AG04450 (cell line): ENCODE data around the gene SYT13. TPM values are rescaled to one million over a fixed set of nuclear protein-coding genes. Genes with fewer than 3 reads are reported as not detected.

ENCODE experiments used
- CTCF ChIA-PET: fragments of 300-600, 350-600 bp; formaldehyde crosslinking; extraction: SDS; loops from one replicate; lab custom pipeline; 2022; ENCODE audit warnings: antibody characterized with exemption, inconsistent platforms; lab: Charles Lee
- POLR2A ChIA-PET: fragments of 350-600 bp; formaldehyde crosslinking; extraction: SDS; loops from one replicate; lab custom pipeline; 2021; ENCODE audit warnings: antibody characterized with exemption, inconsistent platforms; lab: Yijun Ruan, JAX
- DNase-seq: peaks from one replicate; pipeline ENCODE4 v3.0.0-alpha.2; 2011; ENCODE audit warnings: low read depth, low spot score
- H3K27ac ChIP-seq: one replicate; pipeline ENCODE4 v1.5.1; 2012; ENCODE audit warnings: low read depth, low read length, control low read depth
- H3K27me3 ChIP-seq: one replicate; pipeline ENCODE4 v1.6.0; 2012; ENCODE audit warnings: low read length; ENCODE audit not compliant: control insufficient read depth, insufficient read depth
- H3K4me3 ChIP-seq: 2 replicates; pipeline ENCODE4 v1.5.1; 2011; ENCODE audit warnings: mild to moderate bottlenecking, low read depth, low read length, control low read depth
- H3K9me3 ChIP-seq: 2 replicates; pipeline ENCODE4 v1.5.1; 2012; ENCODE audit warnings: low read length; ENCODE audit not compliant: control insufficient read depth, insufficient read depth
- polyA plus RNA-seq: library from polyadenylated mRNA; depleted of rRNA; stranded (reverse); fragments of >200 nt; gene quantifications from 2 replicates; pipeline ENCODE4 v1.2.3, GENCODE V29; 2011
- TF ChIP-seq, protein P1 (sequence below): IDR thresholded peaks from 2 replicates; pipeline ENCODE4 v1.5.1; 2011; ENCODE audit warnings: low read depth, low read length, control low read depth, inconsistent platforms

The SYT13 gene
- polyA plus RNA-seq, 1 experiment, result not detected

DNA sequence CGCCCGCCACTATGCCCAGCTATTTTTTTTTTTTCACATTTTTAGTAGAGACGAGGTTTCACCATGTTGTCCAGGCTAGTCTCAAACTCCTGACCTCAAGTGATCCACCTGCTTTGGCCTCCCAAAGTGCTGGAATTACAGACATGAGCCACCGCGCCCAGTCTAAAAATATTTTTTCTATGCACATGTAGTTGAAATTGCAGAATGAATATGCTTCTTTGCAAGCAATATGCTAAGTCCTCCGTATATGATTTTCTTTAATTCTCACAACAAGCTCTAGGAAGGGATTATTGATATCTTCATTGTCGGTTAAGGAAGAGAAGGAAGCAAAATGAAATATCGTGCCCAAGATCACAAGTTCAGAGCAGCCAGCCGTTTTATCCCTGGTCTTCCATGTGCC, 30.1 kb upstream of the SYT13 start:
- H3K27ac ChIP-seq, result no peak overlapping the region
- ChIA-PET POLR2A (no interaction called here), CTCF (no interaction called here)
- DNase-seq, result no peak
- no peaks in the 10 kb centered on the region for H3K9me3 ChIP-seq
- no peak overlapping the region for H3K4me3 ChIP-seq
- TF ChIP-seq, protein P1, sequence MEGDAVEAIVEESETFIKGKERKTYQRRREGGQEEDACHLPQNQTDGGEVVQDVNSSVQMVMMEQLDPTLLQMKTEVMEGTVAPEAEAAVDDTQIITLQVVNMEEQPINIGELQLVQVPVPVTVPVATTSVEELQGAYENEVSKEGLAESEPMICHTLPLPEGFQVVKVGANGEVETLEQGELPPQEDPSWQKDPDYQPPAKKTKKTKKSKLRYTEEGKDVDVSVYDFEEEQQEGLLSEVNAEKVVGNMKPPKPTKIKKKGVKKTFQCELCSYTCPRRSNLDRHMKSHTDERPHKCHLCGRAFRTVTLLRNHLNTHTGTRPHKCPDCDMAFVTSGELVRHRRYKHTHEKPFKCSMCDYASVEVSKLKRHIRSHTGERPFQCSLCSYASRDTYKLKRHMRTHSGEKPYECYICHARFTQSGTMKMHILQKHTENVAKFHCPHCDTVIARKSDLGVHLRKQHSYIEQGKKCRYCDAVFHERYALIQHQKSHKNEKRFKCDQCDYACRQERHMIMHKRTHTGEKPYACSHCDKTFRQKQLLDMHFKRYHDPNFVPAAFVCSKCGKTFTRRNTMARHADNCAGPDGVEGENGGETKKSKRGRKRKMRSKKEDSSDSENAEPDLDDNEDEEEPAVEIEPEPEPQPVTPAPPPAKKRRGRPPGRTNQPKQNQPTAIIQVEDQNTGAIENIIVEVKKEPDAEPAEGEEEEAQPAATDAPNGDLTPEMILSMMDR, result no peak
- peaks cover 6% of the 10 kb centered on the region for H3K27me3 ChIP-seq

DNA sequence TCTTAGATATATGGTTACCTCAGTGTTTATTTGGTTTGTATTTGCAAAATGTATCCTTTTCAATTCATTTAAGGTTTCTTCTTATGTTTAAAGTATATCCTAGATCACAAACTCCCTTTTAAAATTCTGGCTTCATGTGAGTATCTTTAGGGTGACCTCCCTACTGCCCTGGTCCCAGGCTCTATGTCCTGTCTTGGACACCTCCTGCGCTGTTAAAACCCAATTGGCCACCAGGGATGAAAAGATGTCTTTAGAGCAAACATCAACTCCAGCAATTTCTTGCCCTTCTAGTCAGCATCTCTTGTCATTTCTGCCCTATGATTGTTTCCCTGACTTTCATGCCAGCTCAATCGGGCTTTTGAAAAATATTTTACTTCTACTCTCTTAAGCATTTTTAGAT, 28.8 kb upstream of the SYT13 start:
- no peak overlapping the region for H3K4me3 ChIP-seq
- no peak overlapping the region for H3K27ac ChIP-seq
- no peaks in the 10 kb centered on the region for H3K9me3 ChIP-seq
- ChIA-PET CTCF (no interaction called here), POLR2A (no interaction called here)
- DNase-seq, result no peak
- peaks cover 2% of the 10 kb centered on the region for H3K27me3 ChIP-seq
- TF ChIP-seq, protein P1, result no peak

DNA sequence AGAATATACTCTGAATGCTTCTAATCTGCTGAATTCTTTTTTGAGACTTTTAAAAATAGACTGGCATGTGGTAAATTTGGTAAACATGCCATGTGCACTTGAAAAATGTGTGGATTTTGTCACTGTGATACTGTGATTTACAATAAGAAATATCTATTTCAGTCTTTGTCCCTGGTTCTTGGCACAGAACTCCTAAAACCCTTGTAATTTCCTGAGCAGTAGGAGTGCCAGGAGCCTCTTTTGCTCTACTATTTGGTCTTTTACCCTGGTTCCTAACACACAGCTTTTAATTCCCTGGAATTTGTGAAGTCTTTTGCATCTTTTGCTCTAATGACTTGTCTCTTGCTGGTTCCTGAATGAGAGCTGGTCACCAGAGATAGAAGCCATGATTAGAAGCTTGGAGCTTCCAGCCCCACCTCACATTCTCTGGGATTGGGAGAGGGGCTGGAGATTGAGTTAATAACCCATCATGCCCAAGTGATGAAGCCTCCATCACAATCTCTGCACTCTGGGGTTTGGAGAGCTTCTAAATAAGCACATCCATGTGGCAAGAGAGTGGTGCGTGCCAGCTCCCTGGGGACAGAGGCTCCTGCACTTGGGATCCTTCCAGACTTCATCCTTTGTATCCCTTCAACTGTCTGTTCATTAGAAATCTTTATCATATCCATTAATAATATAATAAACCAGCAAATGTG, 27.2 kb upstream of the SYT13 start:
- Histone ChIP-seq H3K4me3 (no peak overlapping the region), H3K27ac (no peak overlapping the region), H3K27me3 (no peaks in the 10 kb centered on the region), H3K9me3 (no peaks in the 10 kb centered on the region)
- CTCF ChIA-PET, result interaction anchor here (1.0 kb wide), 1 partner anchor 18 kb away, joined by 3 read pairs; no protein-coding TSS in a partner anchor
- POLR2A ChIA-PET, result no interaction called here
- TF ChIP-seq, protein P1, result no peak
- no peak for DNase-seq

DNA sequence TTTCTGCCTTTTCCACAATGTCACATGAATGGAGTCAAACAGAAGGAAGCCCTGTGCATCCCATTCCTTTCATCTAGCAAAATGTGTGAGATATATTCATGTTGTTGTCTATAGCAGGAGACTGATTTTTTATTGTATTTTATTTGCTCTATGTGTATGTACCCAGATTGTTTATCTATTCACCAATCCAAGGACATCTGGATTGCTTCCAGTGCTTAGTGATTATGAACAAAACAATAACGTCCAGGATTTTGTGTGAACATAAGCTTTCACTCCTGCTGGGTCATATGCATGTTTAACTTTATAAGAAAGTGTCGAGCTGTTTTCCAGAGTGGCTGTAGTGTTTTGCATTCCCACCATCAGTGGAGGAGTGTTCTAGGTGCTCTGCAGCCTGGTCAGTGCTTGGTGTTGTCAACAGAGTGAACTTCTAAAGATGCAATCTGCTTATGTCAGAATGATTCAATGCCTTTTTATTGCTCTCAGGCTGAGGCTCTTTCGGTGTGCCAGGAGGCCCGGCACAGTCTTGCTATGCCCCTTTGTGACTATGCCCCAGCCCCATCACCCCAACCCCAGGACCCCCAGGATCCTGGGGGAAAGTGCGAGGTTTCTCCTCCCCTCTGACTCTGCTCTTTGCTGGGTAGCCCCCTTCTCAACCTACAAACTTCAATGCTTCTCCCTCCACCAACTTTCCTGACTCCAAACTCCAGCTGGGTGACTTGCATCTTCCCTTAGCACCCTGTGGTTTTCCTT, 19.9 kb upstream of the SYT13 start:
- POLR2A ChIA-PET, result no interaction called here
- H3K27ac ChIP-seq, result no peak overlapping the region
- H3K9me3 ChIP-seq, result no peaks in the 10 kb centered on the region
- H3K4me3 ChIP-seq, result no peak overlapping the region
- H3K27me3 ChIP-seq, result peaks cover 10% of the 10 kb centered on the region
- TF ChIP-seq, protein P1, result no peak
- no peak for DNase-seq
- CTCF ChIA-PET, result interaction anchor here (1.1 kb wide), 1 partner anchor 14 kb away, joined by 3 read pairs; no protein-coding TSS in a partner anchor

DNA sequence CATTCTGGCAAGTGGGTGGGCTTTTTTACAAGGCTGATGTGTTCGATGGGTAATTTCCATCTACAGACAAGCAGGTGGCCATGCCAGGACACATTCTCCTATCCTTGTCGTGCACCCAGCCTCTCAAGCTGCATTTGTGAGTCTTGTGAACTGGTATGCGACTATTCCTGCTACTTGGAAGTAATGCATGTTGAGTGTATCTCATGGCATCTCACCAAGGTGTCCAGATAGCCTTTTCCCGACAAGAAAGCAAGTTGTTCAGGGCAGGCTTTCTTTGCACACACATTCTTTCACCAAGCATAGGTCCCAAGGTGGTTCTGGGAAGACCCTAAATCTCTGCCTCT, 18.8 kb upstream of the SYT13 start:
- H3K27me3 ChIP-seq, result peaks cover 10% of the 10 kb centered on the region
- POLR2A ChIA-PET, result no interaction called here

More for the DNA sequence above, 18.8 kb upstream of the SYT13 start:
- DNase-seq, result no peak
- Histone ChIP-seq H3K9me3 (no peaks in the 10 kb centered on the region), H3K27ac (no peak overlapping the region), H3K4me3 (no peak overlapping the region)
- TF ChIP-seq, protein P1, result no peak
- CTCF ChIA-PET, result no interaction called here
